A549 treated with Mapracorat at 1 μM for 4 hours (cell line): ENCODE data around the gene MS4A13. TPM values are rescaled to one million over a fixed set of nuclear protein-coding genes. Genes with fewer than 3 reads are reported as not detected.

Experiments
- total RNA-seq: library from RNA; stranded (reverse); fragments of 200-300 nt; extraction: Qiagen RNA extraction; gene quantifications from 5 replicates; pipeline ENCODE4 v1.2.3, GENCODE V29; 2022

Gene MS4A13
- total RNA-seq, result not detected in 5 replicates

GRCh38 chr11:60515144-60515855 lies at the start of gene MS4A13:
Gene MS4A13 (plus strand): TSS chr11:60515392. CDS start chr11:60518084, 2,692 bp downstream.

GRCh38 chr11:60492488-60493009 lies 22.6 kb upstream of the MS4A13 start, which contains the start of gene MS4A12:
Gene MS4A12 (plus strand): TSS chr11:60492778. CDS start chr11:60497319, 4,541 bp downstream.

Other genes starting within 250 kb of the MS4A13 start
- not detected in 5 replicates for gene MS4A4A, start 234.7 kb upstream of the MS4A13 start, total RNA-seq
- gene MS4A6E, start 188.1 kb upstream of the MS4A13 start, total RNA-seq, result not detected in 5 replicates
- gene MS4A7, start 136.9 kb upstream of the MS4A13 start, total RNA-seq, result not detected in 5 replicates
- gene MS4A14, start 118.9 kb upstream of the MS4A13 start, total RNA-seq, result not detected in 5 replicates
- not detected in 5 replicates for gene MS4A5, start 85.8 kb upstream of the MS4A13 start, total RNA-seq
- not detected in 5 replicates for gene MS4A1, start 59.5 kb upstream of the MS4A13 start, total RNA-seq
- gene MS4A12, start 22.6 kb upstream of the MS4A13 start, total RNA-seq, result not detected in 5 replicates
- not detected in 5 replicates for gene MS4A8, start 184.2 kb downstream of the MS4A13 start, total RNA-seq
- gene MS4A18, start 209.3 kb downstream of the MS4A13 start, total RNA-seq, result not detected in 5 replicates
- gene MS4A15, start 241.5 kb downstream of the MS4A13 start, total RNA-seq, result not detected in 5 replicates